Liver (tissue), 3 donors: ENCODE results near the gene SYNJ2.

Experiments
- FOXA1 ChIP-seq: IDR thresholded peaks from 2 replicates; pipeline ENCODE4 v1.6.1; 2016; ENCODE audit warnings: antibody characterized with exemption
- GABPA ChIP-seq, 2 donors: IDR thresholded peaks in 1 of 2; conservative IDR thresholded peaks in 1 of 2; 2 replicates each; pipeline ENCODE4 v1.6.1; 2016; ENCODE audit warnings: antibody characterized with exemption in 2 of 2, mild to moderate bottlenecking in 1 of 2, moderate library complexity in 1 of 2
- TAF1 ChIP-seq: conservative IDR thresholded peaks from 2 replicates; pipeline ENCODE4 v1.6.1; 2016; ENCODE audit warnings: antibody characterized with exemption, mild to moderate bottlenecking
- YY1 ChIP-seq: IDR thresholded peaks from 2 replicates; pipeline ENCODE4 v1.6.1; 2016; ENCODE audit warnings: antibody characterized with exemption, mild to moderate bottlenecking
- TF ChIP-seq, protein P1 (sequence below): fragments of 150-350 bp; IDR thresholded peaks from 2 replicates; pipeline ENCODE4 v1.5.1; 2017; ENCODE audit warnings: improper control_type of control experiment, low read depth, low read length; ENCODE audit not compliant: missing input control
- TF ChIP-seq, protein P2 (sequence below): IDR thresholded peaks from 2 replicates; pipeline ENCODE4 v1.6.1; 2016; ENCODE audit warnings: antibody characterized with exemption
- TF ChIP-seq, protein P3 (sequence below): IDR thresholded peaks from 2 replicates; pipeline ENCODE4 v1.6.1; 2016; ENCODE audit warnings: antibody characterized with exemption, mild to moderate bottlenecking
- TF ChIP-seq, protein P4 (sequence below): IDR thresholded peaks from 2 replicates; pipeline ENCODE4 v1.6.1; 2016; ENCODE audit warnings: antibody characterized with exemption
- donor health status: healthy.
- donor health status: healthy.

DNA sequence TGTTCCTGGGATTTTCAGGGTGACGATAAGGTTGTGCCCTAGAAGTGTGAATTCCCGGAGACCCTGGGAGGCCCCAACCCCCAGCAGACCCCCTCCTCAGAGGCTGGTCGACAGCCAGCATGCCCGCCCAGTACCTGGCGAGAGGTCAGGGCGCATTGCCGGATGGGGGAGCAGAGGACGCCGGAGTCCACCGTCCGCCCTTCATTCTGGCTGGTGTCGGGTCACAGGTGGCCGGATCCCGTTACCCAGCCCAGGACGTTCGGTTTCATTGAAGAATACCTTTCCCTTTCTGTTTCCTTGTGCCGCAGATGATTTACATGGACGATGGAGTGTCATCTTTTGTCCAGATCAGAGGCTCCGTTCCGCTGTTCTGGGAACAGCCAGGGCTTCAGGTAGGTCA, 61.3 kb downstream of the SYNJ2 start:
- TF ChIP-seq, protein P1, sequence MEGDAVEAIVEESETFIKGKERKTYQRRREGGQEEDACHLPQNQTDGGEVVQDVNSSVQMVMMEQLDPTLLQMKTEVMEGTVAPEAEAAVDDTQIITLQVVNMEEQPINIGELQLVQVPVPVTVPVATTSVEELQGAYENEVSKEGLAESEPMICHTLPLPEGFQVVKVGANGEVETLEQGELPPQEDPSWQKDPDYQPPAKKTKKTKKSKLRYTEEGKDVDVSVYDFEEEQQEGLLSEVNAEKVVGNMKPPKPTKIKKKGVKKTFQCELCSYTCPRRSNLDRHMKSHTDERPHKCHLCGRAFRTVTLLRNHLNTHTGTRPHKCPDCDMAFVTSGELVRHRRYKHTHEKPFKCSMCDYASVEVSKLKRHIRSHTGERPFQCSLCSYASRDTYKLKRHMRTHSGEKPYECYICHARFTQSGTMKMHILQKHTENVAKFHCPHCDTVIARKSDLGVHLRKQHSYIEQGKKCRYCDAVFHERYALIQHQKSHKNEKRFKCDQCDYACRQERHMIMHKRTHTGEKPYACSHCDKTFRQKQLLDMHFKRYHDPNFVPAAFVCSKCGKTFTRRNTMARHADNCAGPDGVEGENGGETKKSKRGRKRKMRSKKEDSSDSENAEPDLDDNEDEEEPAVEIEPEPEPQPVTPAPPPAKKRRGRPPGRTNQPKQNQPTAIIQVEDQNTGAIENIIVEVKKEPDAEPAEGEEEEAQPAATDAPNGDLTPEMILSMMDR: no peak
- TF ChIP-seq GABPA (IDR thresholded peaks at IDR 0.05 in 1 of 2, conservative IDR thresholded peaks at IDR 0.05 in 1 of 2) (no peak), TAF1 (no peak), YY1 (no peak), FOXA1 (no peak)
- TF ChIP-seq, protein P2, sequence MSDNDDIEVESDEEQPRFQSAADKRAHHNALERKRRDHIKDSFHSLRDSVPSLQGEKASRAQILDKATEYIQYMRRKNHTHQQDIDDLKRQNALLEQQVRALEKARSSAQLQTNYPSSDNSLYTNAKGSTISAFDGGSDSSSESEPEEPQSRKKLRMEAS: no peak
- TF ChIP-seq, protein P3, sequence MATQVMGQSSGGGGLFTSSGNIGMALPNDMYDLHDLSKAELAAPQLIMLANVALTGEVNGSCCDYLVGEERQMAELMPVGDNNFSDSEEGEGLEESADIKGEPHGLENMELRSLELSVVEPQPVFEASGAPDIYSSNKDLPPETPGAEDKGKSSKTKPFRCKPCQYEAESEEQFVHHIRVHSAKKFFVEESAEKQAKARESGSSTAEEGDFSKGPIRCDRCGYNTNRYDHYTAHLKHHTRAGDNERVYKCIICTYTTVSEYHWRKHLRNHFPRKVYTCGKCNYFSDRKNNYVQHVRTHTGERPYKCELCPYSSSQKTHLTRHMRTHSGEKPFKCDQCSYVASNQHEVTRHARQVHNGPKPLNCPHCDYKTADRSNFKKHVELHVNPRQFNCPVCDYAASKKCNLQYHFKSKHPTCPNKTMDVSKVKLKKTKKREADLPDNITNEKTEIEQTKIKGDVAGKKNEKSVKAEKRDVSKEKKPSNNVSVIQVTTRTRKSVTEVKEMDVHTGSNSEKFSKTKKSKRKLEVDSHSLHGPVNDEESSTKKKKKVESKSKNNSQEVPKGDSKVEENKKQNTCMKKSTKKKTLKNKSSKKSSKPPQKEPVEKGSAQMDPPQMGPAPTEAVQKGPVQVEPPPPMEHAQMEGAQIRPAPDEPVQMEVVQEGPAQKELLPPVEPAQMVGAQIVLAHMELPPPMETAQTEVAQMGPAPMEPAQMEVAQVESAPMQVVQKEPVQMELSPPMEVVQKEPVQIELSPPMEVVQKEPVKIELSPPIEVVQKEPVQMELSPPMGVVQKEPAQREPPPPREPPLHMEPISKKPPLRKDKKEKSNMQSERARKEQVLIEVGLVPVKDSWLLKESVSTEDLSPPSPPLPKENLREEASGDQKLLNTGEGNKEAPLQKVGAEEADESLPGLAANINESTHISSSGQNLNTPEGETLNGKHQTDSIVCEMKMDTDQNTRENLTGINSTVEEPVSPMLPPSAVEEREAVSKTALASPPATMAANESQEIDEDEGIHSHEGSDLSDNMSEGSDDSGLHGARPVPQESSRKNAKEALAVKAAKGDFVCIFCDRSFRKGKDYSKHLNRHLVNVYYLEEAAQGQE: no peak
- TF ChIP-seq, protein P4, sequence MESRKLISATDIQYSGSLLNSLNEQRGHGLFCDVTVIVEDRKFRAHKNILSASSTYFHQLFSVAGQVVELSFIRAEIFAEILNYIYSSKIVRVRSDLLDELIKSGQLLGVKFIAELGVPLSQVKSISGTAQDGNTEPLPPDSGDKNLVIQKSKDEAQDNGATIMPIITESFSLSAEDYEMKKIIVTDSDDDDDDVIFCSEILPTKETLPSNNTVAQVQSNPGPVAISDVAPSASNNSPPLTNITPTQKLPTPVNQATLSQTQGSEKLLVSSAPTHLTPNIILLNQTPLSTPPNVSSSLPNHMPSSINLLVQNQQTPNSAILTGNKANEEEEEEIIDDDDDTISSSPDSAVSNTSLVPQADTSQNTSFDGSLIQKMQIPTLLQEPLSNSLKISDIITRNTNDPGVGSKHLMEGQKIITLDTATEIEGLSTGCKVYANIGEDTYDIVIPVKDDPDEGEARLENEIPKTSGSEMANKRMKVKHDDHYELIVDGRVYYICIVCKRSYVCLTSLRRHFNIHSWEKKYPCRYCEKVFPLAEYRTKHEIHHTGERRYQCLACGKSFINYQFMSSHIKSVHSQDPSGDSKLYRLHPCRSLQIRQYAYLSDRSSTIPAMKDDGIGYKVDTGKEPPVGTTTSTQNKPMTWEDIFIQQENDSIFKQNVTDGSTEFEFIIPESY: no peak
